HEK293T (cell line): Measurements from ENCODE around the gene SMARCA1.
A peak's percentile ranks its signal among the peaks of the same experiment; 100 is the strongest.

Source experiments
- CTCF ChIA-PET: fragments of 350-600 bp; formaldehyde crosslinking; extraction: SDS; loops from one replicate; lab custom pipeline; 2021; ENCODE audit warnings: antibody characterized with exemption, inconsistent platforms; lab: Yijun Ruan, JAX
- POLR2A ChIA-PET: fragments of 350-600 bp; formaldehyde crosslinking; extraction: SDS; loops from one replicate; lab custom pipeline; 2020; ENCODE audit warnings: antibody characterized with exemption, inconsistent platforms; lab: Yijun Ruan, JAX
- DNase-seq: peaks from one replicate; pipeline ENCODE4 v3.0.0; 2012; ENCODE audit warnings: mixed read lengths; ENCODE audit errors: extremely low spot score
- ARNT ChIP-seq: fragments of 450-650 bp; IDR thresholded peaks from 2 replicates; pipeline ENCODE4 v1.6.1; 2017; ENCODE audit warnings: mild to moderate bottlenecking
- BHLHE40 ChIP-seq: fragments of 450-650 bp; IDR thresholded peaks from 2 replicates; pipeline ENCODE4 v1.6.1; 2016; ENCODE audit warnings: mild to moderate bottlenecking, moderate library complexity, borderline replicate concordance
- CTBP1 ChIP-seq: fragments of 450-650 bp; IDR thresholded peaks from 2 replicates; pipeline ENCODE4 v1.6.1; 2016; ENCODE audit warnings: borderline replicate concordance
- ELF4 ChIP-seq: fragments of 450-650 bp; IDR thresholded peaks from 2 replicates; pipeline ENCODE4 v1.6.1; 2017; ENCODE audit warnings: antibody characterized with exemption
- FOXA1 ChIP-seq: fragments of 450-650 bp; IDR thresholded peaks from 2 replicates; pipeline ENCODE4 v1.6.1; 2016; ENCODE audit warnings: mild to moderate bottlenecking
- FOXK2 ChIP-seq: fragments of 450-650 bp; IDR thresholded peaks from 2 replicates; pipeline ENCODE4 v1.6.1; 2016; ENCODE audit warnings: mild to moderate bottlenecking
- FOXM1 ChIP-seq: fragments of 450-650 bp; IDR thresholded peaks from 2 replicates; pipeline ENCODE4 v1.6.1; 2017; ENCODE audit warnings: mild to moderate bottlenecking, borderline replicate concordance
- HDGF ChIP-seq: fragments of 450-650 bp; IDR thresholded peaks from 2 replicates; pipeline ENCODE4 v1.6.1; 2017; ENCODE audit warnings: antibody characterized with exemption, borderline replicate concordance
- L3MBTL2 ChIP-seq: fragments of 450-650 bp; conservative IDR thresholded peaks from 2 replicates; pipeline ENCODE4 v1.6.1; 2016; ENCODE audit warnings: mild to moderate bottlenecking
- LEF1 ChIP-seq: fragments of 450-650 bp; IDR thresholded peaks from 2 replicates; pipeline ENCODE4 v1.6.1; 2017; ENCODE audit warnings: mild to moderate bottlenecking, borderline replicate concordance
- NFRKB ChIP-seq: fragments of 450-650 bp; IDR thresholded peaks from 2 replicates; pipeline ENCODE4 v1.6.1; 2016; ENCODE audit warnings: mild to moderate bottlenecking, moderate library complexity
- SP1 ChIP-seq: fragments of 450-650 bp; IDR thresholded peaks from 2 replicates; pipeline ENCODE4 v1.6.1; 2017
- SUZ12 ChIP-seq: fragments of 450-650 bp; IDR thresholded peaks from 2 replicates; pipeline ENCODE4 v1.6.1; 2016; ENCODE audit warnings: mild to moderate bottlenecking
- TARDBP ChIP-seq: fragments of 450-650 bp; IDR thresholded peaks from 2 replicates; pipeline ENCODE4 v1.6.1; 2016
- ZNF384 ChIP-seq: fragments of 450-650 bp; IDR thresholded peaks from 2 replicates; pipeline ENCODE4 v1.6.1; 2016
- TF ChIP-seq, protein P1 (sequence below): fragments of 450-650 bp; IDR thresholded peaks from 2 replicates; pipeline ENCODE4 v1.6.1; 2016

SMARCA1 gene

GRCh38 chrX:129496625-129497024, 26.7 kb downstream of the SMARCA1 start:
- POLR2A ChIA-PET: no interaction called here
- DNase-seq: no peak
- TF ChIP-seq CTBP1 (no peak), NFRKB (no peak), ARNT (no peak), BHLHE40 (no peak), FOXM1 (no peak), HDGF (no peak), TARDBP (no peak), ELF4 (no peak), L3MBTL2 (no peak), LEF1 (no peak), FOXK2 (no peak)
- CTCF ChIA-PET: no interaction called here

GRCh38 chrX:129495900-129496299, 27.4 kb downstream of the SMARCA1 start:
- POLR2A ChIA-PET: no interaction called here
- CTCF ChIA-PET: no interaction called here
- TF ChIP-seq FOXK2 (no peak), ARNT (no peak), TARDBP (no peak), SP1 (no peak), FOXM1 (no peak), NFRKB (no peak), LEF1 (no peak), ZNF384 (no peak)
- TF ChIP-seq, protein P1, sequence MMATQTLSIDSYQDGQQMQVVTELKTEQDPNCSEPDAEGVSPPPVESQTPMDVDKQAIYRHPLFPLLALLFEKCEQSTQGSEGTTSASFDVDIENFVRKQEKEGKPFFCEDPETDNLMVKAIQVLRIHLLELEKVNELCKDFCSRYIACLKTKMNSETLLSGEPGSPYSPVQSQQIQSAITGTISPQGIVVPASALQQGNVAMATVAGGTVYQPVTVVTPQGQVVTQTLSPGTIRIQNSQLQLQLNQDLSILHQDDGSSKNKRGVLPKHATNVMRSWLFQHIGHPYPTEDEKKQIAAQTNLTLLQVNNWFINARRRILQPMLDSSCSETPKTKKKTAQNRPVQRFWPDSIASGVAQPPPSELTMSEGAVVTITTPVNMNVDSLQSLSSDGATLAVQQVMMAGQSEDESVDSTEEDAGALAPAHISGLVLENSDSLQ: no peak
- DNase-seq: no peak

GRCh38 chrX:129494887-129495286, 28.4 kb downstream of the SMARCA1 start:
- POLR2A ChIA-PET: no interaction called here
- no peak for TF ChIP-seq CTBP1
- no peak for TF ChIP-seq ARNT
- TF ChIP-seq HDGF: no peak
- CTCF ChIA-PET: no interaction called here
- no peak for DNase-seq

DNA sequence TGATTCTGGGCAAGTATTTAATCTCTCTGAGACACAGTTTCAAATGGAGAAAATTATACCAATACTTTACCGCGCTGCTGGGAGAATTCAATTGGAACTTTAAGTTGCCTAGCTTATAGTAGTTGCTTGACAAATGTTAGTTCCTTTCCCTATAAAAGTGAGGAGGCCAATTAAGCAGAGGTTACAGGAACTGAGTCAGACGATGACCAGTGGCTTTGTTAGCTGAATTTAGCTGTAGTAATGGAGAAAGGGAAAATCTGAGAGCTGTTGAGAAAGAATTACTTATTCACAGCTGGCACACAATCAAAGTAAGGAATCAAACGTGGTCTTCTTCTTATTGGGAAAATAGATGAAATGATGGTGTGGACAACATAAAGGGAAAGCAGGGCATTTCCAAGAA, 29.6 kb downstream of the SMARCA1 start:
- no peak for TF ChIP-seq BHLHE40
- ChIA-PET CTCF (no interaction called here), POLR2A (no interaction called here)
- DNase-seq: no peak

GRCh38 chrX:129490330-129490729, 33.0 kb downstream of the SMARCA1 start:
- TF ChIP-seq HDGF (no peak), FOXM1 (no peak), LEF1 (no peak), BHLHE40 (no peak), FOXK2 (no peak), SUZ12 (no peak), TARDBP (no peak), NFRKB (no peak), FOXA1 (no peak), CTBP1 (no peak), ZNF384 (no peak), L3MBTL2 (no peak), ELF4 (no peak), ARNT (no peak), SP1 (no peak)
- TF ChIP-seq, protein P1: no peak
- CTCF ChIA-PET: no interaction called here
- no peak for DNase-seq
- POLR2A ChIA-PET: no interaction called here

- no peak for DNase-seq
- POLR2A ChIA-PET: no interaction called here
- CTCF ChIA-PET: no interaction called here
- TF ChIP-seq, protein P1: no peak
- TF ChIP-seq BHLHE40 (no peak), FOXM1 (no peak), CTBP1 (no peak), ZNF384 (peak; percentile 64; the same call in 1 of the 2 replicates), TARDBP (no peak), NFRKB (no peak), ARNT (no peak), L3MBTL2 (no peak)
Measured at GRCh38 chrX:129488359-129488758, 34.9 kb downstream of the SMARCA1 start.

- TF ChIP-seq HDGF: no peak
- no peak for TF ChIP-seq SP1
- TF ChIP-seq FOXM1: no peak
- no peak for TF ChIP-seq FOXK2
- no peak for TF ChIP-seq CTBP1
- TF ChIP-seq SUZ12: no peak
- no peak for TF ChIP-seq L3MBTL2
- TF ChIP-seq LEF1: no peak
- no peak for TF ChIP-seq NFRKB
- no peak for TF ChIP-seq ZNF384
- no peak for TF ChIP-seq FOXA1
- no peak for TF ChIP-seq ARNT
- no peak for TF ChIP-seq ELF4
- TF ChIP-seq TARDBP: no peak
- TF ChIP-seq BHLHE40: no peak
- TF ChIP-seq, protein P1: no peak
- CTCF ChIA-PET: no interaction called here
Measured at GRCh38 chrX:129480889-129481288, 42.4 kb downstream of the SMARCA1 start.

More at GRCh38 chrX:129480889-129481288, 42.4 kb downstream of the SMARCA1 start:
- POLR2A ChIA-PET: no interaction called here
- DNase-seq: no peak
